HepG2 (cell line): ENCODE results near the gene ATF1. TPM values are rescaled to one million over a fixed set of nuclear protein-coding genes. Genes with fewer than 3 reads are reported as not detected.

Experiments
- CCAR2 ChIP-seq: fragments of 200-400 bp; formaldehyde crosslinking; optimal IDR thresholded peaks from 2 replicates; pipeline ENCODE3; 2018; ENCODE audit warnings: low read depth, mild to moderate bottlenecking, low read length, moderate library complexity
- HMGA1 ChIP-seq: sonication (generic); formaldehyde crosslinking; conservative IDR thresholded peaks from 2 replicates; pipeline ENCODE4 v1.4.0; 2020; ENCODE audit warnings: missing genetic modification reagents
- HNF1A ChIP-seq, 2 experiments: sonication (generic) in 1 of 2; formaldehyde crosslinking in 1 of 2; IDR thresholded peaks; 2 replicates each; pipeline versions ENCODE4 v1.4.0 to v1.6.1; 2016 to 2020; ENCODE audit warnings: borderline replicate concordance in 1 of 2, low read depth in 1 of 2, mild to moderate bottlenecking in 1 of 2, missing genetic modification reagents in 1 of 2
- HNRNPH1 ChIP-seq: fragments of 200-400 bp; formaldehyde crosslinking; optimal IDR thresholded peaks from 2 replicates; pipeline ENCODE3; 2017; ENCODE audit warnings: mild to moderate bottlenecking, low read depth, low read length
- LCORL ChIP-seq, 2 experiments: fragments of 450-650 bp in 1 of 2; sonication (generic) in 1 of 2; formaldehyde crosslinking in 1 of 2; IDR thresholded peaks; 2 replicates each; pipeline versions ENCODE4 v1.5.0 to v1.6.1; 2017 to 2020; ENCODE audit warnings: antibody characterized with exemption in 1 of 2, missing genetic modification reagents in 1 of 2
- MAFK ChIP-seq, 2 experiments: IDR thresholded peaks in 1 of 2; conservative IDR thresholded peaks in 1 of 2; 2 replicates each; pipeline ENCODE4 v1.6.1; 2011; ENCODE audit warnings: improper control_type of control experiment in 2 of 2, low read length in 2 of 2
- MYPOP ChIP-seq: sonication (generic); formaldehyde crosslinking; IDR thresholded peaks from 2 replicates; pipeline ENCODE4 v1.8.1; 2023; ENCODE audit warnings: mild to moderate bottlenecking, moderate library complexity, missing genetic modification reagents
- NFE2L2 ChIP-seq: fragments of 150-350 bp; IDR thresholded peaks from 2 replicates; pipeline ENCODE4 v1.6.1; 2014; ENCODE audit warnings: low read length
- NR2F6 ChIP-seq, 2 experiments: IDR thresholded peaks; 2 replicates each; pipeline ENCODE4 v1.6.1; 2016; ENCODE audit warnings: antibody characterized with exemption in 1 of 2, mild to moderate bottlenecking in 1 of 2
- PPARG ChIP-seq: conservative IDR thresholded peaks from 2 replicates; pipeline ENCODE4 v1.6.1; 2016; ENCODE audit warnings: missing biosample characterization, missing genetic modification reagents
- REPIN1 ChIP-seq: sonication (generic); formaldehyde crosslinking; IDR thresholded peaks from 2 replicates; pipeline ENCODE4 v1.8.0; 2022; ENCODE audit warnings: missing genetic modification reagents, low read depth, mild to moderate bottlenecking, borderline replicate concordance
- TEF ChIP-seq: sonication (generic); formaldehyde crosslinking; IDR thresholded peaks from 2 replicates; pipeline ENCODE4 v1.5.0; 2020; ENCODE audit warnings: missing genetic modification reagents
- TFDP2 ChIP-seq: sonication (generic); formaldehyde crosslinking; IDR thresholded peaks from 2 replicates; pipeline ENCODE4 v1.4.0; 2020; ENCODE audit warnings: missing genetic modification reagents
- THAP11 ChIP-seq: IDR thresholded peaks from 2 replicates; pipeline ENCODE4 v1.6.1; 2016; ENCODE audit warnings: missing biosample characterization, missing genetic modification reagents
- ZBTB7A ChIP-seq: sonication (generic); formaldehyde crosslinking; IDR thresholded peaks from 2 replicates; pipeline ENCODE4 v1.8.0; 2022; ENCODE audit warnings: mild to moderate bottlenecking, missing genetic modification reagents
- ZNF335 ChIP-seq: sonication (generic); formaldehyde crosslinking; IDR thresholded peaks from 2 replicates; pipeline ENCODE4 v1.4.0; 2020; ENCODE audit warnings: missing genetic modification reagents
- ZNF44 ChIP-seq: sonication (generic); formaldehyde crosslinking; IDR thresholded peaks from 2 replicates; pipeline ENCODE4 v1.5.1; 2020; ENCODE audit warnings: mild to moderate bottlenecking, missing genetic modification reagents
- ZNF577 ChIP-seq: sonication (generic); formaldehyde crosslinking; IDR thresholded peaks from 2 replicates; pipeline ENCODE4 v1.4.0; 2020; ENCODE audit warnings: mild to moderate bottlenecking, low read depth, missing genetic modification reagents, borderline replicate concordance
- ZNF790 ChIP-seq: sonication (generic); formaldehyde crosslinking; IDR thresholded peaks from 2 replicates; pipeline ENCODE4 v1.8.0; 2022; ENCODE audit warnings: missing genetic modification reagents, mild to moderate bottlenecking, borderline replicate concordance
- ZSCAN20 ChIP-seq: sonication (generic); formaldehyde crosslinking; IDR thresholded peaks from 2 replicates; pipeline ENCODE4 v1.4.0; 2020; ENCODE audit warnings: missing genetic modification reagents, mild to moderate bottlenecking, borderline replicate concordance
- ZZZ3 ChIP-seq: sonication (generic); formaldehyde crosslinking; IDR thresholded peaks from 2 replicates; pipeline ENCODE4 v1.4.0; 2020; ENCODE audit warnings: missing genetic modification reagents, mild to moderate bottlenecking, borderline replicate concordance
- polyA plus RNA-seq, 8 experiments: library from polyadenylated mRNA; depleted of rRNA in 3 of 8; stranded (reverse) in 7 of 8; unstranded in 1 of 8; fragments of >200 nt; fragmentation: Illumina TruSeq in 4 of 8; extraction: Trizol in 4 of 8; gene quantifications; 2 replicates each; pipeline versions ENCODE4 v1.2.1 to v1.2.3, GENCODE V29; 2011 to 2016; ENCODE audit warnings: low read depth in 4 of 8, missing spikeins in 1 of 8, mixed read lengths in 1 of 8; ENCODE audit not compliant: insufficient read depth in 1 of 8
- total RNA-seq, 5 experiments: library from RNA; depleted of rRNA; stranded (reverse); fragments of >200 nt; fragmentation: Illumina TruSeq; extraction: Trizol; gene quantifications; 2 replicates each; pipeline ENCODE4 v1.2.3, GENCODE V29; 2016; ENCODE audit warnings: low read depth in 1 of 5

ATF1 gene
- total and polyA plus RNA-seq, 2 of the 13 experiments (the other 11 are each of a cell fraction or from before 2014, with no cell fraction given), result 29.3 to 52.0 TPM

GRCh38 chr12:50764286-50765094 is 589 bp downstream of the ATF1 start (continued):
- TF ChIP-seq ZNF44 (no peak), ZSCAN20 (CRISPR knock-in tag) (0 out of 2 replicates have a peak, but pooled peaks have one; percentile 60), TFDP2 (no peak), NFE2L2 (no peak), LCORL (IDR thresholded peaks at IDR 0.05) (no peak), LCORL (CRISPR knock-in tag; IDR thresholded peaks at IDR 0.05) (no peak), ZNF790 (CRISPR knock-in tag) (peak; percentile 43; the same call in 1 of the 2 replicates), CCAR2 (no peak), MYPOP (CRISPR knock-in tag) (peak; percentile 91), REPIN1 (CRISPR knock-in tag) (0 out of 2 replicates have a peak, but pooled peaks have one; percentile 36), ZNF577 (CRISPR knock-in tag) (no peak), PPARG (CRISPR knock-in tag) (no peak; the same call in 1 of the 2 replicates), NR2F6 (IDR thresholded peaks at IDR 0.05) (no peak), NR2F6 (CRISPR knock-in tag; IDR thresholded peaks at IDR 0.05) (no peak), THAP11 (0 out of 2 replicates have a peak, but pooled peaks have one; percentile 2), ZNF335 (CRISPR knock-in tag) (0 out of 2 replicates have a peak, but pooled peaks have one; percentile 11), HNRNPH1 (no peak), ZZZ3 (CRISPR knock-in tag) (no peak), ZBTB7A (CRISPR knock-in tag) (no peak), MAFK (conservative IDR thresholded peaks at IDR 0.05 in 1 of 2, IDR thresholded peaks at IDR 0.05 in 1 of 2; ENCODE audit: low read length in 2 of 2) (no peak), HMGA1 (CRISPR knock-in tag) (no peak), TEF (0 out of 2 replicates have a peak, but pooled peaks have one; percentile 51), HNF1A (IDR thresholded peaks at IDR 0.05; ENCODE audit: low read depth) (no peak), HNF1A (CRISPR knock-in tag; IDR thresholded peaks at IDR 0.05; ENCODE audit: borderline replicate concordance) (no peak)
